HCT116 (cell line): Measurements from ENCODE around the gene RASIP1. TPM values are rescaled to one million over a fixed set of nuclear protein-coding genes. Genes with fewer than 3 reads are reported as not detected.

Source experiments
- ATAC-seq: fragments of 200-7000 bp; cut with Tn5 transposase; 2 replicates; pipeline ENCODE4 v1.9.1; 2020; ENCODE audit warnings: mild to moderate bottlenecking, moderate library complexity
- BruUV-seq: library from RNA; stranded (reverse); fragments of 400-500 nt; replicated peaks from 2 replicates; lab custom pipeline; 2021; lab: Mats Ljungman, UMichigan
- CTCF ChIA-PET: fragments of 300-600 bp; sonication (Branson Sonifier 250); formaldehyde crosslinking; loops from one replicate; lab custom pipeline; 2021; ENCODE audit warnings: antibody characterized with exemption; lab: Charles Lee
- POLR2A ChIA-PET: fragments of 300-600, 350-600 bp; sonication (Branson Sonifier 250); formaldehyde crosslinking; loops from one replicate; lab custom pipeline; 2021; ENCODE audit warnings: antibody characterized with exemption; lab: Charles Lee
- RAD21 ChIA-PET, 2 experiments: fragments of 300-600 bp; sonication (Branson Sonifier 250); formaldehyde crosslinking; loops; one replicate each; lab custom pipeline; 2023; ENCODE audit warnings: low total read pairs in 2 of 2; ENCODE audit not compliant: uncharacterized antibody in 2 of 2, unreplicated experiment in 2 of 2, low non-redundant PET in 1 of 2; lab: Charles Lee
- DNase-seq: peaks from one replicate; pipeline ENCODE4 v3.0.0-alpha.2; 2010; ENCODE audit warnings: low read depth, low spot score
- H2AFZ ChIP-seq: fragments of 200-600 bp; shearing (Covaris generic), sonication (generic); 2 replicates; pipeline ENCODE4 v1.6.1; 2017; ENCODE audit warnings: low read depth, mixed run types, mixed read lengths, antibody characterized with exemption, low read length; ENCODE audit not compliant: poor library complexity, severe bottlenecking
- H3K27ac ChIP-seq: 2 replicates; pipeline ENCODE4 v1.5.1; 2012; ENCODE audit warnings: low read depth, low read length
- H3K27me3 ChIP-seq: fragments of 200-600 bp; sonication (generic); 2 replicates; pipeline ENCODE4 v1.6.1; 2016; ENCODE audit warnings: mixed run types, low read length, mixed read lengths; ENCODE audit not compliant: insufficient read depth
- H3K36me3 ChIP-seq, 2 experiments: fragments of 200-500 bp in 1 of 2; fragments of 200-600 bp in 1 of 2; sonication (Bioruptor generic) in 1 of 2; sonication (generic) in 1 of 2; 2 replicates each; pipeline versions ENCODE4 v1.5.1 to v1.6.1; 2014 to 2016; ENCODE audit warnings: low read length in 2 of 2, inconsistent platforms in 1 of 2, mixed read lengths in 1 of 2, mixed run types in 1 of 2; ENCODE audit not compliant: insufficient read depth in 2 of 2, control insufficient read depth in 1 of 2
- H3K4me1 ChIP-seq, 2 experiments: fragments of 200-600 bp in 1 of 2; sonication (generic) in 1 of 2; 2 replicates each; pipeline versions ENCODE4 v1.5.1 to v1.6.1; 2012 to 2017; ENCODE audit warnings: low read length in 2 of 2, inconsistent platforms in 1 of 2, mild to moderate bottlenecking in 1 of 2, mixed read lengths in 1 of 2, mixed run types in 1 of 2, moderate library complexity in 1 of 2; ENCODE audit not compliant: insufficient read depth in 2 of 2, control insufficient read depth in 1 of 2
- H3K4me2 ChIP-seq: fragments of 200-600 bp; sonication (generic); 2 replicates; pipeline ENCODE4 v1.6.1; 2017; ENCODE audit warnings: mixed run types, low read length, mixed read lengths
- H3K4me3 ChIP-seq, 2 experiments: fragments of 200-600 bp in 1 of 2; sonication (generic) in 1 of 2; replicated peaks in 1 of 2; 2 replicates each; pipeline ENCODE4 v1.5.1; 2011 to 2016; ENCODE audit warnings: low read length in 2 of 2, control low read depth in 1 of 2, low read depth in 1 of 2, mild to moderate bottlenecking in 1 of 2, mixed read lengths in 1 of 2, mixed run types in 1 of 2
- H3K79me2 ChIP-seq: fragments of 200-600 bp; sonication (generic); 2 replicates; pipeline ENCODE4 v1.6.1; 2017; ENCODE audit warnings: mild to moderate bottlenecking, mixed run types, low read length, moderate library complexity, mixed read lengths; ENCODE audit not compliant: insufficient read depth
- H3K9ac ChIP-seq: fragments of 200-600 bp; sonication (generic); 2 replicates; pipeline ENCODE4 v1.6.1; 2016; ENCODE audit warnings: low read length, mixed read lengths
- H3K9me2 ChIP-seq: fragments of 200-600 bp; sonication (generic), shearing (Covaris generic); 2 replicates; pipeline ENCODE4 v1.6.1; 2017; ENCODE audit warnings: mixed run types, mild to moderate bottlenecking, moderate library complexity; ENCODE audit not compliant: insufficient read depth
- H3K9me3 ChIP-seq, 2 experiments: fragments of 200-500 bp in 1 of 2; fragments of 200-600 bp in 1 of 2; sonication (Bioruptor generic) in 1 of 2; sonication (generic) in 1 of 2; 2 replicates each; pipeline ENCODE4 v1.6.1; 2014 to 2017; ENCODE audit warnings: low read length in 2 of 2, mixed read lengths in 2 of 2, inconsistent platforms in 1 of 2, low read depth in 1 of 2, mild to moderate bottlenecking in 1 of 2, mixed run types in 1 of 2, moderate library complexity in 1 of 2; ENCODE audit not compliant: control insufficient read depth in 1 of 2, insufficient read depth in 1 of 2
- H4K20me1 ChIP-seq: fragments of 200-600 bp; sonication (generic), shearing (Covaris generic); 2 replicates; pipeline ENCODE4 v1.6.1; 2017; ENCODE audit warnings: mixed run types, mild to moderate bottlenecking, moderate library complexity; ENCODE audit not compliant: insufficient read depth
- FOSL1 ChIP-seq: IDR thresholded peaks from 2 replicates; pipeline ENCODE4 v1.6.1; 2012; ENCODE audit warnings: low read depth
- JUND ChIP-seq: IDR thresholded peaks from 2 replicates; pipeline ENCODE4 v1.6.1; 2012
- POLR2A ChIP-seq: IDR thresholded peaks from 2 replicates; pipeline ENCODE4 v1.7.0; 2011; ENCODE audit warnings: borderline replicate concordance; ENCODE audit not compliant: insufficient read depth, insufficient read length; ENCODE audit errors: extremely low read depth
- SIN3A ChIP-seq: IDR thresholded peaks from 2 replicates; pipeline ENCODE4 v1.6.1; 2012; ENCODE audit warnings: low read depth
- TCF7L2 ChIP-seq: IDR thresholded peaks from 2 replicates; pipeline ENCODE4 v1.7.0; 2011; ENCODE audit warnings: borderline replicate concordance, inconsistent platforms; ENCODE audit not compliant: insufficient read depth, insufficient read length; ENCODE audit errors: extremely low read depth
- YY1 ChIP-seq: IDR thresholded peaks from 2 replicates; pipeline ENCODE4 v1.6.1; 2011; ENCODE audit warnings: low read length, low read depth, moderate library complexity, mild to moderate bottlenecking; ENCODE audit not compliant: insufficient replicate concordance; ENCODE audit errors: extremely low read depth
- intact Hi-C: fragments of 100-400 bp; cut with micrococcal nuclease; formaldehyde crosslinking; loops from 2 replicates; pipeline ENCODE4 v1.10.0; 2022
- total RNA-seq: library from RNA; stranded (reverse); gene quantifications from one replicate; pipeline ENCODE4 v1.2.1, GENCODE V29; 2021; ENCODE audit not compliant: unreplicated experiment
- TF ChIP-seq, protein P1 (sequence below), 3 experiments: fragments of 200-600 bp in 1 of 3; sonication (generic) in 1 of 3; IDR thresholded peaks in 2 of 3; conservative IDR thresholded peaks in 1 of 3; 2 replicates each; pipeline ENCODE4 v1.5.1; 2012 to 2017; ENCODE audit warnings: low read depth in 2 of 3, low read length in 2 of 3, antibody characterized with exemption in 1 of 3, borderline replicate concordance in 1 of 3, control low read depth in 1 of 3, mild to moderate bottlenecking in 1 of 3, mixed read lengths in 1 of 3, mixed run types in 1 of 3, moderate library complexity in 1 of 3; ENCODE audit not compliant: insufficient read depth in 1 of 3

RASIP1 gene
- total RNA-seq, 1 experiment from 2014 or later = 1.9 TPM

DNA sequence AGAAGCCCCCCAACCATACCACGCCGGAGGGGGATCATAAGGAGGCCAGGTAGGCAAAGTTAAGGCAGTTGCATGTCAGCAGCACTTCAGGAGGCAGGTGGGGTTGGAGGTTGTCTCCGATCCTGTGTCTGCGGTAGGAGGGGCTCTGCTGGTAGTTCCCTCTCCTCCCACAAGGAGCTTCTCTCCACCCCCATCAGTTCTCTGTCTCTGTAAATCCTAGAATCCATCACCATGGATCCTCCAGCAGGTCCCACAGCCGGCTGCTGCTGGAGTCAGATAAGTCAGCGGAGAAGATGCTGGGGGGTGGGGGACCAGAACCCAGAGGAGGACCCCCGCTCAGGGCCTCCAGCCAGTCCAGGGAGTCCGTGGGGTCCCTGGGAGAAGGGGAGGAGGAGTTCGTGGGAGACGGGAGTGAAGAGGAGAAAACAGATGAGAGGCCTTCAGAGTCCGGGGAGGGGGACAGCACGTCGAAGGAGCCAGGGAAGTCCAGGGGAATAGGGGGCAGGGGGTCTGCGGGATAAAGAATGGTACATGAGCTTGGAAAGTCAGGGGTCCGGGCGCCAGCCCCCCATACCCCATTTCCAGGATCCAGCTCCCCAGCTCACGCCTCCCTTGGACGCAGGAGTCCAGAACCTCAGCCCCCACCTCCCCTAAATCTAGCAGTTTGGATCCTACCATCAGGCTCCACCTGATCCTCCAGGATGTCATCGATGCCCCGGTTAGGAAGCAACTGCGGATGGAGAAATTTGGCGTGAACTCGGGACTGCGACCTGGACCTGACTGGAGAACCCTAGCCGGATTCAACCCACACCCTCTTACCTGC is 27.2 kb downstream of the RASIP1 start:
- H4K20me1 ChIP-seq = no peaks in the 10 kb centered on the region
- peak overlapping the region; percentile 88 for H3K4me2 ChIP-seq
- no peaks in the 10 kb centered on the region for H3K36me3 ChIP-seq
- POLR2A ChIA-PET = interaction anchor here (0.6 to 3.4 kb wide), 7 partner anchors 12 to 75 kb away, joined by 3 to 18 read pairs (median 3); partner anchors contain the start of genes CA11 and FUT2
- TSS peak; percentile 51 for BruUV-seq
- no peaks in the 10 kb centered on the region for H3K27me3 ChIP-seq
- RAD21 ChIA-PET = interaction anchor here (0.6 to 1.2 kb wide), 4 partner anchors 15 to 276 kb away, joined by 3 to 5 read pairs (median 4); partner anchors contain the start of gene FUT2 (in 1 of the 2)
- peak; percentile 29; the same call in 1 of the 2 replicates for ATAC-seq
- peaks cover 12 to 40% of the 10 kb centered on the region in 2 experiments for H3K4me1 ChIP-seq
- H3K9me2 ChIP-seq = no peaks in the 10 kb centered on the region
- H3K4me3 ChIP-seq = peak overlapping the region; percentile 88 to 92
- H3K27ac ChIP-seq = peak overlapping the region; percentile 72
- H3K9me3 ChIP-seq = no peaks in the 10 kb centered on the region
- peak overlapping the region; percentile 27 for H2AFZ ChIP-seq
- H3K79me2 ChIP-seq = no peaks in the 10 kb centered on the region
- intact Hi-C loops = loop anchor here (5.0 kb wide), 1 partner anchor 34 kb away; the partner anchor contains the start of gene IZUMO1
- CTCF ChIA-PET = interaction anchor here (1.0 to 2.3 kb wide), 4 partner anchors 8 to 38 kb away, joined by 4 to 7 read pairs (median 6); partner anchors contain the start of gene FUT2
- no peak for DNase-seq
- peak overlapping the region; percentile 78 for H3K9ac ChIP-seq
- no peak for TF ChIP-seq SIN3A
- TF ChIP-seq, protein P1, sequence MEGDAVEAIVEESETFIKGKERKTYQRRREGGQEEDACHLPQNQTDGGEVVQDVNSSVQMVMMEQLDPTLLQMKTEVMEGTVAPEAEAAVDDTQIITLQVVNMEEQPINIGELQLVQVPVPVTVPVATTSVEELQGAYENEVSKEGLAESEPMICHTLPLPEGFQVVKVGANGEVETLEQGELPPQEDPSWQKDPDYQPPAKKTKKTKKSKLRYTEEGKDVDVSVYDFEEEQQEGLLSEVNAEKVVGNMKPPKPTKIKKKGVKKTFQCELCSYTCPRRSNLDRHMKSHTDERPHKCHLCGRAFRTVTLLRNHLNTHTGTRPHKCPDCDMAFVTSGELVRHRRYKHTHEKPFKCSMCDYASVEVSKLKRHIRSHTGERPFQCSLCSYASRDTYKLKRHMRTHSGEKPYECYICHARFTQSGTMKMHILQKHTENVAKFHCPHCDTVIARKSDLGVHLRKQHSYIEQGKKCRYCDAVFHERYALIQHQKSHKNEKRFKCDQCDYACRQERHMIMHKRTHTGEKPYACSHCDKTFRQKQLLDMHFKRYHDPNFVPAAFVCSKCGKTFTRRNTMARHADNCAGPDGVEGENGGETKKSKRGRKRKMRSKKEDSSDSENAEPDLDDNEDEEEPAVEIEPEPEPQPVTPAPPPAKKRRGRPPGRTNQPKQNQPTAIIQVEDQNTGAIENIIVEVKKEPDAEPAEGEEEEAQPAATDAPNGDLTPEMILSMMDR (IDR thresholded peaks at IDR 0.05 in 2 of 3, conservative IDR thresholded peaks at IDR 0.05 in 1 of 3; ENCODE audit: borderline replicate concordance in 1 of 3, insufficient read depth in 1 of 3, low read depth in 2 of 3, low read length in 2 of 3) = peak in 1 of 3 experiments; percentile 49; a peak in 3 of 6 replicates
- TF ChIP-seq POLR2A = no peak
- TF ChIP-seq YY1 = no peak
- no peak for TF ChIP-seq JUND
- TF ChIP-seq TCF7L2 = no peak
- TF ChIP-seq FOSL1 = no peak
